NCI-H1417 (cell line): ENCODE results near the gene ZNF304.

ENCODE experiments used
- DNase-seq, 3 experiments: peaks; one replicate each; lab custom pipeline; 2025; lab: John Stamatoyannopoulos, UW

The ZNF304 gene

GRCh38 chr19:57350877-57351805 lies at the start of gene ZNF304:
Gene ZNF304 (plus strand): TSS chr19:57351271. CDS start chr19:57351665, 394 bp downstream.
- DNase-seq, result peak; percentile 86 to 97 (median 94)

- no peak for DNase-seq
These were observed 49.0 kb upstream of the ZNF304 start for GRCh38 chr19:57302020-57302465.

GRCh38 chr19:57302727-57303401 lies 48.2 kb upstream of the ZNF304 start:
- no peak for DNase-seq

GRCh38 chr19:57305056-57305455 lies 46.0 kb upstream of the ZNF304 start:
- DNase-seq, result no peak

- no peak for DNase-seq
These were observed 42.6 kb upstream of the ZNF304 start for GRCh38 chr19:57308514-57308913.

- DNase-seq, result no peak
These were observed 40.3 kb upstream of the ZNF304 start for GRCh38 chr19:57310792-57311191.

GRCh38 chr19:57314146-57314545 lies 36.9 kb upstream of the ZNF304 start:
- peak in 2 of 3 experiments; percentile 9 to 56 for DNase-seq

GRCh38 chr19:57317503-57317902 lies 33.6 kb upstream of the ZNF304 start:
- DNase-seq, result no peak

- DNase-seq, result no peak
These were observed 31.2 kb upstream of the ZNF304 start for GRCh38 chr19:57319869-57320179.

GRCh38 chr19:57320180-57321084 lies 30.6 kb upstream of the ZNF304 start, which contains the start of gene ZNF543:
Gene ZNF543 (plus strand): TSS chr19:57320472. CDS start chr19:57320854, 382 bp downstream.
- peak; percentile 92 to 96 (median 96) for DNase-seq

GRCh38 chr19:57321116-57321515 lies 30.0 kb upstream of the ZNF304 start:
- DNase-seq, result no peak

GRCh38 chr19:57321751-57322150 lies 29.3 kb upstream of the ZNF304 start:
- no peak for DNase-seq

- DNase-seq, result no peak
These were observed 26.1 kb upstream of the ZNF304 start for GRCh38 chr19:57324992-57325391.

- DNase-seq, result no peak
These were observed 23.1 kb upstream of the ZNF304 start for GRCh38 chr19:57327993-57328392.

GRCh38 chr19:57334191-57334590 lies 16.9 kb upstream of the ZNF304 start:
- DNase-seq, result no peak

- DNase-seq, result no peak
These were observed 12.2 kb upstream of the ZNF304 start for GRCh38 chr19:57338877-57339276.

- no peak for DNase-seq
These were observed 8.5 kb upstream of the ZNF304 start for GRCh38 chr19:57342582-57342981.

- DNase-seq, result no peak
These were observed 2.9 kb upstream of the ZNF304 start for GRCh38 chr19:57348136-57348535.

GRCh38 chr19:57351867-57352266 lies 796 bp downstream of the ZNF304 start:
- no peak for DNase-seq

GRCh38 chr19:57355916-57356315 lies 4.8 kb downstream of the ZNF304 start:
- DNase-seq, result no peak

GRCh38 chr19:57357406-57357805 lies 6.3 kb downstream of the ZNF304 start:
- no peak for DNase-seq

GRCh38 chr19:57359300-57359699 lies 8.2 kb downstream of the ZNF304 start:
- DNase-seq, result no peak
